Body of pancreas (tissue), 4 donors: ENCODE data around the gene LTK.

Experiments used
- POLR2A ChIP-seq, 3 donors: fragments of 450-650 bp; IDR thresholded peaks; one replicate each; pipeline ENCODE4 v1.6.1; 2016; ENCODE audit warnings: antibody characterized with exemption in 3 of 3, mild to moderate bottlenecking in 2 of 3
- TF ChIP-seq, protein P1 (sequence below), 7 experiments: fragments of 450-650 bp in 4 of 7; fragments of 200-600 bp in 3 of 7; sonication (generic) in 3 of 7; IDR thresholded peaks; one replicate each; pipeline ENCODE4 v1.5.1; 2016 to 2019; ENCODE audit warnings: antibody characterized with exemption in 7 of 7

DNA sequence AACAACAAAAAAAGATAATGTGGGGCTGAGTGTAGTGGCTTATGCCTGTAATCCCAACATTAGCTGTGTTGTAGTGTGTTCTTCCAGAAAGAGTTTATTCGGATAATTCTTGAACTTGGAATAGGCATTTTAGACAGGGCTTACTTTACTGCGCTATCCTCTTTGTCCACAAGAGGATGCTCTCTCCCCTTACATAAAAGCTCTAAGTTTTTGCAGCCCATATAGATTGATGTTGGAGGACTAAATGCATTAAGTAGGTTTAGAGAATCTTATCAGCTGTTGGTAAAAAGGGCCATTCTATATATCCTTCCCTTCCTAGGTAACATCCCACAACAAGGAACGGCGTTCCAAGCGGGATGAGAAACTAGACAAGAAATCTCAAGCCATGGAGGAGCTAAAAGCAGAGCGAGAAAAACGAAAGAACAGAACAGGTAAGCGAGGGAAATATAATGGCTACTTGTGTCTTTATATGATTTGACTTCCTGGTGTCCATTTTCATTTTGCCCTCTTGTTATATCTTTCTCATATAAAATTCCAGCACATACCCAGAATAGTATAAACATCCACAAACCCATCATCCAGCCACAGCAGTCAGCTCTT is 47.7 kb downstream of the LTK start:
- TF ChIP-seq, protein P1, sequence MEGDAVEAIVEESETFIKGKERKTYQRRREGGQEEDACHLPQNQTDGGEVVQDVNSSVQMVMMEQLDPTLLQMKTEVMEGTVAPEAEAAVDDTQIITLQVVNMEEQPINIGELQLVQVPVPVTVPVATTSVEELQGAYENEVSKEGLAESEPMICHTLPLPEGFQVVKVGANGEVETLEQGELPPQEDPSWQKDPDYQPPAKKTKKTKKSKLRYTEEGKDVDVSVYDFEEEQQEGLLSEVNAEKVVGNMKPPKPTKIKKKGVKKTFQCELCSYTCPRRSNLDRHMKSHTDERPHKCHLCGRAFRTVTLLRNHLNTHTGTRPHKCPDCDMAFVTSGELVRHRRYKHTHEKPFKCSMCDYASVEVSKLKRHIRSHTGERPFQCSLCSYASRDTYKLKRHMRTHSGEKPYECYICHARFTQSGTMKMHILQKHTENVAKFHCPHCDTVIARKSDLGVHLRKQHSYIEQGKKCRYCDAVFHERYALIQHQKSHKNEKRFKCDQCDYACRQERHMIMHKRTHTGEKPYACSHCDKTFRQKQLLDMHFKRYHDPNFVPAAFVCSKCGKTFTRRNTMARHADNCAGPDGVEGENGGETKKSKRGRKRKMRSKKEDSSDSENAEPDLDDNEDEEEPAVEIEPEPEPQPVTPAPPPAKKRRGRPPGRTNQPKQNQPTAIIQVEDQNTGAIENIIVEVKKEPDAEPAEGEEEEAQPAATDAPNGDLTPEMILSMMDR (IDR thresholded peaks at IDR 0.05): peak in 6 of 7 experiments; percentile 66 to 83 (median 76)
- no peak for TF ChIP-seq POLR2A (IDR thresholded peaks at IDR 0.05)
